Endometrial microvascular endothelial cells (primary cell): ENCODE data around the gene DGKB. TPM values are rescaled to one million over a fixed set of nuclear protein-coding genes. Genes with fewer than 3 reads are reported as not detected.

Experiments
- in situ Hi-C: cut with HindIII; loops from 2 replicates; pipeline ENCODE4 v1.10.0; 2017; ENCODE audit warnings: low sequenced_read_pairs, low pct_unique_long_range_greater_than_20kb; ENCODE audit errors: inconsistent ontology term
- total RNA-seq: library from RNA; depleted of rRNA; stranded (reverse); fragments of >200 nt; gene quantifications from one replicate; pipeline ENCODE4 v1.2.3, GENCODE V29; 2015; ENCODE audit errors: inconsistent ontology term

The DGKB gene
- total RNA-seq, 1 donor from 2014 or later: not detected

DNA sequence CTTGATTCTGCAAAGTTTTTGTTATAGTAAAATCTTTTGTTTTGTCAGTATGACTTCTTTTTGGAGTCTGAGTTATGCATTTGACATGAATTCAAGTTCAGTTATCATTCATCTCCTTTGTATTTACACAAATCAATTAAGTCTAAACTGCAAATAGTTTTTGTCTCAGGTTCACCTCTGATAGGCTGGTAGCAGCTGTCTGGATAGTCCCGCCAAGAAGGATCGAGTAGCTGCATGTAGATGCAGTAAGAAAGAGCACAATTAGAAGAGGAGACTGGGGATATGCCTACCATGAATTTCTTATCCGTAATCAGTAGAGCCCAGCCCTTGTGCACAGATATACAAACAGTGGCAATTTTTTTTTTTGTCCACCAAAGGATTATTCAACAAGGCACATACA lies 520.6 kb downstream of the DGKB start:
- in situ Hi-C loops: no loop called here

- in situ Hi-C loops: no loop called here
Observed at GRCh38 chr7:14381306-14381705, 521.2 kb downstream of the DGKB start.

DNA sequence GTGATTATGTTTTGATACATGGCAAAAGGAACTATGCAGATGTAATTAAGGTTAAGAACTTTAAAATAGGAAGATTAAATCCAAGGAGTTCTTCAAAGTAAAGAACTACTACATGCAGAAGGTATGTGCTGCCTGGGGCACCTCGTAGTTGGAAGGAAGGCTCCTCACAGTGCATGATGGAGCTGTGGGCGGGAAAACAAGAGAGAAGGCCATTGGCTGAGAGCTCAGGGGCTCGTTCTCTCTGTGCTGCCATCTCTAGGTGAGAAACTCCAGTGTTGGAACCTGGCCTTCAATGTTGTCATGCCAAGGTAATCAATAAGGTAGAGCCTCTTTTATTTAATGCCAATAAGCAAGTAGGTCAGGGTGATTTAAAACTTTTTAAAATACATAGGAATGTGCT lies 521.7 kb downstream of the DGKB start:
- in situ Hi-C loops: no loop called here

DNA sequence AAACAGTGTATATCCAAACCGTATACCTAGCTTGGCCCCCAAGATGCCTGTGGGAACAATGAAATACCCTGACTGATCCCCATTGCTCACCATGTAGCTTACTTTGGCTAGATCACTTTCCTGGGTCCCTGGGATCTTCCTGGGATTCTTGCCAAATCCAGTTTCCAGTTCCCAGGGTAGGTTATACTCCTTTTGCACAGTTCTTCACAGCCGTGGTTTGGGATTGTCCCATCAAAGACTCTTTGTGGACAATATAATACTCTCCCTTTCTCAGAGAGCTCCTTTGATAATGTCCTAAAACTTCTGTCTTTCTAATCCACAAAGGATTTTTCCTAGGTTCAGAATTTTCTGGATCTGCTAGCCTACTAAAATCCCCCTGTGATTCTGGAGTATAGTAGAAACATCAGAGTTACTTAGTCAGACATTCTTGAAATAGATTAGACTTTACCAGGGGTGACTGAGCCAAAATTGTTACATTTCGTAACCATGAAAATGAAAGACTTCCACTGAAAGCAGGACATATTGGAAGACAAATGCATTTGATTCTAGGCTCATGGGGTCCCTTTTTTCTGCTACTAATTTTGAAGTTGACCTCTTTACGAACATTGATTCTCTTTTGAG lies 524.8 kb downstream of the DGKB start:
- in situ Hi-C loops: no loop called here

DNA sequence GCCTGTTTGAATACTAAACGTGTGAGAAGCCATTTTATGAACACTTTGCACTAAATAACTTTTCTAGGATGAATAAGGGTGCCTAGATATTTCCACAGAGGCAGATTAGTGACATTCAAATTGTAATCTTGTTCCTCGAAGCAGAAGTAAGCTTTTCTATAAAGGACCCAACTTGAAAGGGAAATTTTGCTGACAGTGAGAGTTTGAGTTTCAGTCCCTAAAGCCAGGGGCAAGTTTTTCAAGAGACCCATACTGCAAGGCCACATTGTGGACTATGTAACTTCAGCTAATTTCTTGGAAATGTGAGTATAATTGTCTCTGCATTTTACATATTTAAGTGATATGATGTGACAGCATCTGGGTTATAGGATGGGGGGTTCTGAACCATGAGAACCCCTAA lies 525.8 kb downstream of the DGKB start:
- in situ Hi-C loops: no loop called here

DNA sequence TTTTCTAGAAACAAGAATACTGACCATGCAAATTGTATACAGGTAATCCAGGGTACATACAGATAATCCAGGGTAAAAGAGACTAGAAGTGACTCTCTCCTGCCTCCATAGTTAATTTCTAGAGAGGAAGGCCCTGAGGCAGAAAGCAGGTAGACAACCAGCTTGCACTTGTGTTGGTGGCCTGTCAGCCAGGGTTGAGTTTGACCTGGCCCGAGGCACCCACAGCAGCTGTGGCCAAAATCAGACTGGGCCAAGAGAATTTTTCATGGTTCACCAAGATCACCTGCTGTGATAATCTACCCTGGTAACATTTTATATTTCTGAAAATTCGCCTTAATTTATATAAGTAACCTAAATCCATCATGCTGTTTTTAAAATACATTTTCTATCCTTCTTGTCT lies 526.6 kb downstream of the DGKB start:
- in situ Hi-C loops: no loop called here

DNA sequence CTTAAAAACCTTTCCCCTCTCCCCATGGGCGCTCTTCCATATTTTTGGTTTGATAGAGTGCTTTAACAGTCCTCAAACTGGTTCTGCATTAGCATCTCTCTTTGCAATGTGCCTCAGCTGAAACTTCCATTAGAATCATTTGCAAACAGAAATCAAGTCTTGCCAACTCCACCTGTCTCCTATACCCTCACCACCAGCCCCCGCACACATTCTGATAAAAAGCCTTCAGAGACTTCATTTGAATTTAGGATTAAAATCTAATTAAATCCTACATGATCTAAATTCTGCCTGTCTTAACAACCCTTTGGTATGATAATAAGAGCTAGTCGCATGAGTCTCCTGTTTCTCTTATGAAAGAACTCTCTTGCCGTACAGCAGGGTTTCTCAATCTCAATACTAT lies 528.2 kb downstream of the DGKB start:
- in situ Hi-C loops: no loop called here

DNA sequence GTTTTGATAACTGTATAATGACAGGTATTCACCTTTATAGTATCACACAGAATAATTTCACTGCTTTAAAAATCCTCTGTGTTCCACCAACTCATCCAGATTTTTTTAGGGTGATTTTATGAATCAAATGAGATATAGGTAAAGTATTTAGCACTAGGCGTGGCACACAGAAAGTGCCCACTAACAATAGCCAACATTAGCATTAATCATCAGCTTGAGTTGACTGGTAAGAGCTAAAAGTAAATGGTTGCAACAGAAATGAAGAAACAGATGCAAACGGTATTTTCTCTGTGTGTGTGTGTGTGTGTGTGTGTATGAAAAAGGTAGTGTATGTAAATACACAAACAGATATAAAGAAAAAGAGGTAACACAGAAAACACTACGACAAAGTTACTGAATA lies 534.3 kb downstream of the DGKB start:
- in situ Hi-C loops: no loop called here

DNA sequence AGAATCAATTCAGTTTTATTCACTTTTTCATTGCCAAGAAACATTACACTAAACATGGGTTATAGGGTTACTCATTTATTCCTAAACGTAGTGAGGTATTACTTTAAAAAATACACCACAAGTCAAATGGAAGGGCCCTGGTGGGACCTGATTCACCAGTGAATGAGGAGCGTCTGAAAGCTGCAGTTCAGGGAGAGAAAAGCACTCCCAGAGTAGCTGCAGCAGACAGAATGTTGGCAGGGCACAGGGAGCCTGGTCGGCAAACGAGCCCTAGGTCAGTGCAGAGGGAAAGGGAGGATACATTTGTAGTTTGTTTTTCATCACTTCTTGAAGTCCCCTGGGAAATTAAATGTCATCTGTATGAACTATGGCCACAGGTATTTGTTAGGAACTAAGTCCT lies 551.4 kb downstream of the DGKB start:
- in situ Hi-C loops: no loop called here

DNA sequence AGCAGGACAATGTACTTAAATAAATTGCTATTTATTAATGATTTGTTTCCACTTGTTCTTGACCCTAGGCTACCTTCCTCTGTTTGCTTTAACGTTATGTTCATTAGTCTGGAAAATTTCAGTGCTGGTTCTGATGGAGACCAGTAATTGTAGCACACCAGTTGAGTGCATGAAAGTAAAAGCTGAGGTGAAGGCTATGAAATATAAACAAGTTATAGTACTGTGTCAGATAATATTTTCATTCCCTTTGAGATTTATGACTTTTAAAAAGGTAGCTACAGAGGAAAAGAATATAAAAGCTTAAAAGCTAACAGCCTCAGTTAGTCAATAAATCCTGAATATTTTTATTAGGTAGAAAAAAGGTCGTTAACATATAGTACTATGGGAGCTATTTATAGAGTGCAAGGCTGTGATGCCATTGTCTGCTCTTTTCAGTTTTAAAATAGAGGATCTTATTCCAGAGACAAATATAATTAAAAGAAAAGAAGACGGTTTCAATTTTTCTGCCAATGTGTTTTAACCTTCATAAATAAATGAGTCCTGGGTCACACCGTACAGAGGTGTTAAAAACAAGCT lies 561.3 kb downstream of the DGKB start:
- in situ Hi-C loops: no loop called here

DNA sequence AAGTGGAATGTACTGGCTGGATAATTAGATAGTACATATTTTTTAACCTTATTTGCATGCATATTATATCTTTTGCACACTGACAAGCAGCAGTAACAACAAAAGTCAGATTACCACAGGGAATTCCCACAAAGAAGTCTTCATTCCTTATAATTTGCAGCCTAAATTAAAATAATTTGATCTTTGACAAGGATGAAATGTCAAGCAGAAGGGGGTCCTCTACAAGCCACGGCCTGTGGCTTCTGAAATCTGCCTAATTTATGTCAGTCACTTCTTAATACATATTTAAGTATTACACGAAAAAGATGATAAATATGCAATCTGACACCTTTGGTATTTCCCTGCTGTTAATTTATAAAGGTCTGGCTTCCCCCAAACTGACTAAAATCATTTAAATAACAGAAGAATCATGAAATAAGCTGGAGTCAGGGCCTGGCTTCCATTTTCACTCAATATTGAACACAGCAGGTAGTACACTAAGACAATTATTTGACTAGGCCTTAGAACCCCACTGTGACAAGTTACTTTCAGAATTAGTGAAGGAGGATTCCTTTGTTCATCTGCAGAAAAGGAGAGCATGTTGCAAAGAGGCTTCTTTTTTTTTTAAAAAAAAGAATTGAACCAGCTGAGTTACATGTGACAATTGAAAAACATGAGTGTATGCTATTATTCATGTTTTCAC lies 562.0 kb downstream of the DGKB start:
- in situ Hi-C loops: no loop called here

DNA sequence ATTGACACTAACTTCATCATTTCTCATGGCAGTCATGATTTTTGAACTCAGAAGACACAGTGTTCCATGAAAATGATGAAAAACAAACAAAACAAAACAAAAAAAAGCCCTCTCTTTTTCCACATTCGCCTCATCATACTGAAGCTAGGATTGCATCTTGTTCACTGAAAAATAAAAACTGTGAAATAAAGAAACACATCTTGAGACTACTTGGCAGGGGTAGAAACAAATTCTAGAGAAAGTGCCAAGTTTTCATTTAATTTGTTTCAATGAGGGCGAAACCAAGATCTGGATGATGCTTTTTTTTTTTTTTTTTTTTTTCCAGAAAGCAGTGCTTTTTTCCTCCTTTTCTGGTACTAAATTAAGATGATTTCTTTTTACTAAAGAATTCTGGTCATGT lies 562.7 kb downstream of the DGKB start:
- in situ Hi-C loops: no loop called here

- in situ Hi-C loops: no loop called here
Observed at GRCh38 chr7:14336256-14336655, 566.3 kb downstream of the DGKB start.

DNA sequence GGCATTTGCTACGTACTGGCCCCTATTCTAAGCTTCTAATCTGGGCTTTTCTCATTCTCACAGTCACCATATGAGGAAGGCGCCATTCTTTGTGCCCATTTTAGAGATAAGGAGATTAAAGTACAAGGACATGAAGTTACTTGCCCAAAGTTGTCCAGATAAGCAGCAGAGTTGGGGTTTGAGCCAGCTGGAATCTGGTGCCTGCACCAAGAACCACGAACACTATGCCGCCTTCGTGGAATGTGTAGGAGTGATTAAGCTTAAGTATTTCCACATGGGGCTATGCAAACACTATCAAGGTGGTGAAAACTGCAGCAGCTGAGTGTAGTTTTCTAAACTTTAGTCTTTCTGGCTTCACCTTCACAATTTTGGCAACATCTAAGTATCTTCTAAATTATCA lies 570.4 kb downstream of the DGKB start:
- in situ Hi-C loops: no loop called here

- in situ Hi-C loops: no loop called here
Observed at GRCh38 chr7:14324767-14325166, 577.8 kb downstream of the DGKB start.

- in situ Hi-C loops: no loop called here
Observed at GRCh38 chr7:14322724-14323123, 579.8 kb downstream of the DGKB start.

- in situ Hi-C loops: no loop called here
Observed at GRCh38 chr7:14321947-14322346, 580.6 kb downstream of the DGKB start.

GRCh38 chr7:14309432-14309831 lies 593.1 kb downstream of the DGKB start:
- in situ Hi-C loops: no loop called here

DNA sequence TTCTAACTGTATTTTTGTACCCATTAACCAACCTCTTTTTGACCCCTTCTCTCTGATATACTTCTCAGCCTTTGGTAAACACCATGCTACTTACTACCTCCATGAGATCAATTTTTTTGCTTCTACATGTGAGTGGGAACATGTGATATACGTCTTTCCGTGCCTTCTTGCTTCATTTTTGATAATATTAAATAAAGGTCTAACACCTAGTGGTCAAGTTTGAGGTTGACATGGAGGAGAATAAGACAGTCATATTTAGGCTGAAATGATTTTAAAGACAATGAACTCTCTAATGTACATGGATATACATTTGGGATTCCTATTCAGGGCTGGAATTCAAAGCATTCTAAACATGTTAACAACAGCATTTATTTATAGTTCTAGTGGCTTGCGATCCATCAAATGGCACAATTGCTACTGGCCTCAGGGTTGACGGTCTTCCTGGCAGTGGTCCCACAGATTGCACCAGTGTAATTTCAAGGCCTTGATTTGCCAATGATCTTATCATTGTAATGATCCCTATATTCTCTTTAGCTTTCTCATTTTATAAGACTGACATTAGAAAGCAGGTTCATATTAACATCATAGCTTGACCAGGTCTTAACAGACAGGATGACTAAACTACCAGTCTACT lies 597.2 kb downstream of the DGKB start:
- in situ Hi-C loops: no loop called here

GRCh38 chr7:14303536-14303935 lies 599.0 kb downstream of the DGKB start:
- in situ Hi-C loops: no loop called here
